ENCODE data around the gene PGR. TPM values are rescaled to one million over a fixed set of nuclear protein-coding genes. Genes with fewer than 3 reads are reported as not detected.

PGR gene
- total RNA-seq, 2 donors from 2014 or later: 22.4 to 25.2 TPM

GRCh38 chr11:101009690-101010055, 119.9 kb downstream of the PGR start:
- Histone ChIP-seq H3K27ac (no peak overlapping the region), H3K4me3 (no peak overlapping the region), H3K36me3 (no peaks in the 10 kb centered on the region), H3K27me3 (replicated peaks; ENCODE audit: insufficient read depth) (no peaks in the 10 kb centered on the region), H3K9me3 (no peaks in the 10 kb centered on the region), H3K4me1 (ENCODE audit: control insufficient read depth in 1 of 2, low read depth in 2 of 2) (no peaks in the 10 kb centered on the region)
- no peak for ATAC-seq (ENCODE audit: insufficient number of reproducible peaks, low FRiP score, low read depth)
- DNase-seq (ENCODE audit: low spot score): no peak
- TF ChIP-seq, protein P1, sequence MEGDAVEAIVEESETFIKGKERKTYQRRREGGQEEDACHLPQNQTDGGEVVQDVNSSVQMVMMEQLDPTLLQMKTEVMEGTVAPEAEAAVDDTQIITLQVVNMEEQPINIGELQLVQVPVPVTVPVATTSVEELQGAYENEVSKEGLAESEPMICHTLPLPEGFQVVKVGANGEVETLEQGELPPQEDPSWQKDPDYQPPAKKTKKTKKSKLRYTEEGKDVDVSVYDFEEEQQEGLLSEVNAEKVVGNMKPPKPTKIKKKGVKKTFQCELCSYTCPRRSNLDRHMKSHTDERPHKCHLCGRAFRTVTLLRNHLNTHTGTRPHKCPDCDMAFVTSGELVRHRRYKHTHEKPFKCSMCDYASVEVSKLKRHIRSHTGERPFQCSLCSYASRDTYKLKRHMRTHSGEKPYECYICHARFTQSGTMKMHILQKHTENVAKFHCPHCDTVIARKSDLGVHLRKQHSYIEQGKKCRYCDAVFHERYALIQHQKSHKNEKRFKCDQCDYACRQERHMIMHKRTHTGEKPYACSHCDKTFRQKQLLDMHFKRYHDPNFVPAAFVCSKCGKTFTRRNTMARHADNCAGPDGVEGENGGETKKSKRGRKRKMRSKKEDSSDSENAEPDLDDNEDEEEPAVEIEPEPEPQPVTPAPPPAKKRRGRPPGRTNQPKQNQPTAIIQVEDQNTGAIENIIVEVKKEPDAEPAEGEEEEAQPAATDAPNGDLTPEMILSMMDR (IDR thresholded peaks at IDR 0.05): no peak

DNA sequence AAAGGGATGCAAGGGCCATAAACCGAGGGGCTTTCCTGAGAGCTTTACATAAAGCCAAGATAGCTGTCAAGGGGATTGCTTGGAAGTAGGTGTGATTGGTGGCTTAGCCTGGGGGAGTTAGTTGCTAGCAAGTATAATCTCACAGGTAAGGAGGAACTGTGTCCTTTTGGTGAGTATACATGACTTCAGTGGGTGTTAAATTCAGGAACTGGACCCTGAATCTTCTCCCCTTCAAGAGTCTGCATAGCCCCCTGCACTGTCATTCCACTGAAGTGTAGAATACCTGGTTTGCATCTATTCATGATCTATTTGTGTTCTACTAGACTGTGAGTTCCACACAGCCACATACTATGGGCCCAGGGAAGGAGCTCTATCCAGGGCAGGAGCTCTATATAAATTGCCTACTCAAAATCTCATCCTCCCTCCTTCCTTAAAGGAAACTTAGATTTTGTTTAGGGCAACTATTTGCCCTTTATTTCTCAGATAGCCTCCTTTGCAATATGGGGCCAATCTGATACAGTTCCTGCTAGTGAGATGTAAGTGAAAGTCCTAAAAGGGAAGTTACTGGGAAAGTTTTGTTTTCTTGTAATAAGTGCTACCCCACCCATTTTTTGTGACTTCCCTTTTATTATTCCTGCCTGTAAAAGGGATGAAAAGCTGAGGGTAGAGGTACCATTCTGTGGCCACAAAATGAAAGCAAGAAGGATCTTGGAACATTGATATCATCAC, 120.5 kb downstream of the PGR start:
- Histone ChIP-seq H3K27ac (no peak overlapping the region), H3K4me1 (ENCODE audit: control insufficient read depth in 1 of 2, low read depth in 2 of 2) (no peaks in the 10 kb centered on the region), H3K36me3 (no peaks in the 10 kb centered on the region), H3K9me3 (no peaks in the 10 kb centered on the region), H3K27me3 (replicated peaks; ENCODE audit: insufficient read depth) (no peaks in the 10 kb centered on the region), H3K4me3 (no peak overlapping the region)
- no peak for ATAC-seq (ENCODE audit: insufficient number of reproducible peaks, low FRiP score, low read depth)
- TF ChIP-seq, protein P1 (IDR thresholded peaks at IDR 0.05): no peak
- DNase-seq (ENCODE audit: low spot score): no peak

- no peaks in the 10 kb centered on the region for H3K36me3 ChIP-seq
These were observed 126.1 kb downstream of the PGR start for GRCh38 chr11:101003468-101003867.

GRCh38 chr11:100999756-101000155, 129.9 kb downstream of the PGR start:
- peaks cover 7 to 19% of the 10 kb centered on the region in 2 donors for H3K4me1 ChIP-seq (ENCODE audit: control insufficient read depth in 1 of 2, low read depth in 2 of 2)
- TF ChIP-seq, protein P1 (IDR thresholded peaks at IDR 0.05): no peak
- DNase-seq (ENCODE audit: low spot score) (no peak), ATAC-seq (ENCODE audit: insufficient number of reproducible peaks, low FRiP score, low read depth) (no peak)
- no peaks in the 10 kb centered on the region for H3K27me3 ChIP-seq (replicated peaks; ENCODE audit: insufficient read depth)
- no peaks in the 10 kb centered on the region for H3K9me3 ChIP-seq
- no peak overlapping the region for H3K4me3 ChIP-seq
- H3K36me3 ChIP-seq: no peaks in the 10 kb centered on the region
- H3K27ac ChIP-seq: no peak overlapping the region

More at GRCh38 chr11:101003468-101003867, 126.1 kb downstream of the PGR start:
- Histone ChIP-seq H3K9me3 (no peaks in the 10 kb centered on the region), H3K4me1 (ENCODE audit: control insufficient read depth in 1 of 2, low read depth in 2 of 2) (no peaks in the 10 kb centered on the region), H3K4me3 (no peak overlapping the region), H3K27ac (no peak overlapping the region), H3K27me3 (replicated peaks; ENCODE audit: insufficient read depth) (no peaks in the 10 kb centered on the region)
- ATAC-seq (ENCODE audit: insufficient number of reproducible peaks, low FRiP score, low read depth) (no peak), DNase-seq (ENCODE audit: low spot score) (no peak)
- TF ChIP-seq, protein P1 (IDR thresholded peaks at IDR 0.05): no peak

- Histone ChIP-seq H3K4me1 (ENCODE audit: control insufficient read depth in 1 of 2, low read depth in 2 of 2) (peaks cover 11 to 33% of the 10 kb centered on the region in 2 donors), H3K27ac (no peak overlapping the region), H3K36me3 (no peaks in the 10 kb centered on the region), H3K4me3 (no peak overlapping the region), H3K27me3 (replicated peaks; ENCODE audit: insufficient read depth) (no peaks in the 10 kb centered on the region), H3K9me3 (no peaks in the 10 kb centered on the region)
- ATAC-seq (ENCODE audit: insufficient number of reproducible peaks, low FRiP score, low read depth) (no peak), DNase-seq (ENCODE audit: low spot score) (no peak)
- TF ChIP-seq, protein P1 (IDR thresholded peaks at IDR 0.05): no peak
These were observed 134.6 kb downstream of the PGR start for GRCh38 chr11:100994966-100995365.

Measured in thoracic aorta (tissue), 2 donors.